ENCODE data around the gene SH3BP4. TPM values are rescaled to one million over a fixed set of nuclear protein-coding genes. Genes with fewer than 3 reads are reported as not detected.

The SH3BP4 gene, protein sequence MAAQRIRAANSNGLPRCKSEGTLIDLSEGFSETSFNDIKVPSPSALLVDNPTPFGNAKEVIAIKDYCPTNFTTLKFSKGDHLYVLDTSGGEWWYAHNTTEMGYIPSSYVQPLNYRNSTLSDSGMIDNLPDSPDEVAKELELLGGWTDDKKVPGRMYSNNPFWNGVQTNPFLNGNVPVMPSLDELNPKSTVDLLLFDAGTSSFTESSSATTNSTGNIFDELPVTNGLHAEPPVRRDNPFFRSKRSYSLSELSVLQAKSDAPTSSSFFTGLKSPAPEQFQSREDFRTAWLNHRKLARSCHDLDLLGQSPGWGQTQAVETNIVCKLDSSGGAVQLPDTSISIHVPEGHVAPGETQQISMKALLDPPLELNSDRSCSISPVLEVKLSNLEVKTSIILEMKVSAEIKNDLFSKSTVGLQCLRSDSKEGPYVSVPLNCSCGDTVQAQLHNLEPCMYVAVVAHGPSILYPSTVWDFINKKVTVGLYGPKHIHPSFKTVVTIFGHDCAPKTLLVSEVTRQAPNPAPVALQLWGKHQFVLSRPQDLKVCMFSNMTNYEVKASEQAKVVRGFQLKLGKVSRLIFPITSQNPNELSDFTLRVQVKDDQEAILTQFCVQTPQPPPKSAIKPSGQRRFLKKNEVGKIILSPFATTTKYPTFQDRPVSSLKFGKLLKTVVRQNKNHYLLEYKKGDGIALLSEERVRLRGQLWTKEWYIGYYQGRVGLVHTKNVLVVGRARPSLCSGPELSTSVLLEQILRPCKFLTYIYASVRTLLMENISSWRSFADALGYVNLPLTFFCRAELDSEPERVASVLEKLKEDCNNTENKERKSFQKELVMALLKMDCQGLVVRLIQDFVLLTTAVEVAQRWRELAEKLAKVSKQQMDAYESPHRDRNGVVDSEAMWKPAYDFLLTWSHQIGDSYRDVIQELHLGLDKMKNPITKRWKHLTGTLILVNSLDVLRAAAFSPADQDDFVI
- 53.3 and 56.4 TPM in 2 replicates for total RNA-seq (2014; rRNA removed; shearing (Covaris generic))

DNA sequence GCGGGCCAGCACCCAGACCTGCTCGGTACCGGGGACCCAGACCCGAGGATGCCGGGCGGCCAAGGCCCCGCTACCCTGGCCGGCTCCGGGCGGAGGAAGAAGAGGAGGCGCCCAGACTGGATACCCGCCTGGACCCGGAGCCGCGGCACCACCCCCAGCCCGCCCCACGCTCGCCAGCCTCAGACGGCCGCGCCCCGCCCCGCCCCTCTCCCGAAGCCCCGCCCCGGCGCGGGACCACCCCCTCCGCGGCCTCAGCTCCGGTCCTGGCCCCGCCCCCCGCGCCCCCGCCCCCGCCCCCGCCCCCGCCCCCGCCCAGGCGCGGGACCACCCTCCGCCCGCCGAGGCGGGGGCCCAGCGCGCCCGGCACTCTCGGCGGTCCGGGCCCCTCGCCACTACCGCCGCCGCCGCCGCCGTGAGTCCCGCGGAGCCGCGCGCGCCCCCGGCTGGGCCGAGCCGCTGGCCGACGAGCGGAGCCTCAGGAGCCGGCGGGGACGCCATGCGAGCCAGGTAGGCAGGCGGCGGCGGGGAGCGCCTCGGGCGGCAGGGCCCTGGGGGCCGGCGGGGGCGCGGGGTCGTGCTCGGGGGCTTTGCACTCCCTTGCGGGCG is at the start of gene SH3BP4:
SH3BP4 (plus strand) TSS at position 354 of the 606 bp plus-strand sequence. CDS start 82,986 bp downstream, outside the sequence.
- peak; percentile 57 for DNase-seq (ENCODE audit: low spot score)

DNA sequence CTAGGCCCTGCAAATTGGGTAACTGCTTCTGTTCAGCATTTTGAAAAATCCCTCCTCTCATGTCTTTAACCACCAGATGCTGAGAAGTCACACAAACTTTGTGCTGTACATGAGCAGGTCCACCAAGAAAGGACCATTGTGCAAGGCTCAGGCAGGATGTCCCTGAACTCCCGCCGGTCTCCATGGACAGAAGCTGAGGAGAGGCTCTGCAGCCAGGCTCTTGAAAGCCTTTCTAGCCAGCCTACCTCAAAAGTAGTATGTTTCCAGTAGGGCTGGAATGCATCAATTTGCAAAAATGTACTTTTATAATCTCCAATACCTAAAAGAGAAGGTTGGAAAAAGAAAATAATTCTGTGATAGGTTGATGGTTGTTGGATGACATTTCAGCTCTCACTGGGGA is 47.0 kb upstream of the SH3BP4 start:
- DNase-seq (ENCODE audit: low spot score) = no peak

DNA sequence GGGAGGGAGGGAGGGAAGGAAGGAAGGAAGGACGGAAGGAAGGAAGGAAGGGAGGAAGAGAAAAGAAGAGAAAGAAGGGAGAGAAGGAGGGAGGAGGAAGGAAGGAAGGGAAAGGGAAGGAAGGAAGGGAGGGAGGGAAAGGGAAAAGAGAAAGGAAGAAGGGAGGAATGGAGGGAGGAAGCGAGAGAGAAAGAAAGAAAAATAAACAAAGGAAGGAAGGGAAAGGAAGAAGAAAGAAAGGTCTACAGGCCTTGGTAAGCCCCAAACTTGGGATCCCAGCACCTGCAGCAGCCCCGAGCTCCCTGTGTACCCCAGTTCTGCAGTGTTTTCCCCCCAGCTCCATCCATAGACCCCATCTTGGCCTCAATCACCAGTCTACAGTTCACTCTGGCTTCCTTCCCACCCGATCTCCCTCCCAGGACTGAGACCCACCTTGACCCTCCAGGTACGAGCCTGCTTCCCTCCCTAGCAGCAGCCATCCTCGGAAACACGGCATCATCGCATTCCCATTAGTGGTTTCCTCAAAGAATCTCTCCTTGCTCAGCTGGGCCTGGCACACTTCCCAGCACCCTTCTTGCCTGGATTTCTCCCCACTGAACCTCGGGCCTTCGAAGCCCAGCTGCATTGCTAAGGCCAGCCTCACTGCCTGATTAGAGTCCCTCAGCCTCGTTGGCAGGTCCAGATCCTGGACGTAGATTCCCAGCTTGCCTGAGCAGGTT is 46.1 kb upstream of the SH3BP4 start:
- DNase-seq (ENCODE audit: low spot score) = peak; percentile 45

DNA sequence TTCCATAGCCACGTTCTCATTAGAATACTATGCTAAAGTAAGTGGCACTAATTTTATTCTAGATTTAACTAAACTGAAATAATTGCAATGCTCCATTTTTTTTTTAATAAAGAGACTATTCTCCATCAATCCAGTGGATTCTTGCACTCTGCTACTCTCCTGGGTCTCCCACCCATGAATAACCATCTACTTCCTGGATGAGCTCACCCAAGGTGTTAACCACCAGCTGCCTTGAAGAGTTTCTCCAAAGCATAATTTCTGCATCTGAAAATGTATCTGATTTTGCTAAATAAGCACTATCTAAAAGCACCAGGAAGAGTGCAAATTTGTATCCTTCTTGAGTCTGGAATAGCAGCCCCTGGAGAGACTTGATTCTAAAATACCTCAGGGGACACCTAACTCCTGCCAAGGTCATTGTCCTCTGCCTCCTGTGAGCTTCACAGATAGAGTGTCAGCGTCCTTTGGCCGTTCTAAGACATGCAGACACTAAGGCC is 41.6 kb upstream of the SH3BP4 start:
- DNase-seq (ENCODE audit: low spot score) = no peak

DNA sequence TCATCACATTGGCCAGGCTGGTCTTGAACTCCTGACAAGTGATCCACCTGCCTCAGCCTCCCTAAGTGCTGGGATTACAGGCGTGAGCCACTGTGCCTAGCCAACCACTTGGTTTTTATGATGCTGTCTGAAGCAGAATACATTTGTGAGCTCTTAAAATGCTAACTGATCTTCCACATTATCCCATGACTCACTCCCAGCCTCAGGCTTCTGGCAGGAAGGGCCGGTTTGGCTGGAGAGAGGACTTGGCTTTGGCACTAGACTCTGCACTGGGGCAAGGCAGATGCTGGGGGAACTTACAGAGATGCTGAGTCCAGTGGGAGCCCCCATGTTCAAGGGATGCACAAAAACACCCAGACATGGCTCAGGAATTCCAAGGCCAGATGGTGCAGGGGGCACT is 40.5 kb upstream of the SH3BP4 start:
- peak; percentile 47 for DNase-seq (ENCODE audit: low spot score)

DNA sequence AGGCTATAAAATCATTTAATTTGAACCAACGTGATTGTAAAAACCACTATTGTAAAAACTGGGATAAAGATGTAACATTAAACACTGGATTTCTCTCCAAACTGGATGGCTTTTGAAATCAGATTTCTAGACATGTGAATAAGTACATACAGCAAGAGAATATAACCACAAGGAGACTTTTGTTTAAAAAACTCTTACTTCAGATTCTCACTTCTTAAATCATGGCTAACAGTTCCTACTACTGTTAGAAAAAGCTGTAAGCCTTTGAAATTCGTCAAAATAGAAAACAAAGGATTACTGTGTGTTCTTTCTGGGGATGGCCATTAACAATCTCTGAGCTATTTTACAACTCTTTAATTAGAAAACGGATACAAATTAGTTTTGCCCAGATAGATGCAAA is 39.4 kb upstream of the SH3BP4 start:
- no peak for DNase-seq (ENCODE audit: low spot score)

DNA sequence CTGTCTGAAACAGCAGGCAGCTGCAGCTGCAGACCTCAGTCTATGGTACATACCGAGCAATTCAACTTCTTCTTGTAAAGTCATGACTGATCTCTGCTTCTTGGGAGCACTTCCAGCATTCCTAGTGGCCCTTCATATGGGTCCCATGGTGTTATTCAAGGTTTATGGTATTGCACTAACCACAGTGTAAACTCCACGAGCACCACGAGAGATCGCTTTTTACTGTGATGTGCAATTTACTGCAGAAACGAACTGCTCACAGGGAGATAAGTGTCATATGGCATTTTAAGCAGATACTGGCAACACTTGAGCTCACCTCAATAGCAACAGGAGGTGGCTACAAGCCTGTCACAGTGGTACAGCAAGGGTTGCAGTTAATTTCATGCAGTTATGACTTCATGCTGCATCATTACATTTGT is 38.6 kb upstream of the SH3BP4 start:
- DNase-seq (ENCODE audit: low spot score) = no peak

DNA sequence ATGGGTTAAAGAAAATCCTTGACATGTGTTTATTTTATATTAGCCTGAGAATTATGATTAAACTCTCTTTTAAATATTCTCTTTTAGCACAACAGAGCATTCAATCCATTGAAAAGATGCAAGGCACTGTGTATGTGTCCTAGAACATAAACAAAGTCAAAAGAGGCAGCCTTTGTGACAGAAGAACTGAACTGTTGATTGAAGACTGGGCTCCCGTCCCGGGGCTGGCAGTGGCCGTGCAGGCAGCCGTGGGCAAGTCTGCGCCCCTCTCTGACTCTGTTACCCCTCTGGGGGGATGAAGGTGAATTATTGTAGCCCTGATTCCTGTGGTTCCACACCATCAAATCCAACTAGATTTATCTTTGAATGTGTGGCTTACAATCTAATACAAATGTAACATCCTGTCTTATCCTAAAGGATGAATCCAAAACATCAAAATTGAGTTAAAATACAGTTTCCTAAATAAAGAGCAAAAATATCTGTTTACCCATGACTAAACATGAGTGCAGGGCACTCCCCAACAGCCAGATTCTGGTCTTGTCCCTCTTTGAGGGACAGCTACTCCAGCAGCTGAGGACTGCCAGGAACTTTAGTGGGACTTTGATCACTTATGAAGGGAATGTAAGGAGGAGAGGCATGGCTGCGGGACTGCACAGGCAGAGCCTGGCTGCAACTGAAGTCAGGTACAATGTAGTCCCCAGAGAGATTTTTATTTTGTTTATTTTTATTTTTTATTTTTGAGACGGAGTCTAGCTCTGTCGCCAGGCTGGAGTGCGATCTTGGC is 37.3 kb upstream of the SH3BP4 start:
- no peak for DNase-seq (ENCODE audit: low spot score)

DNA sequence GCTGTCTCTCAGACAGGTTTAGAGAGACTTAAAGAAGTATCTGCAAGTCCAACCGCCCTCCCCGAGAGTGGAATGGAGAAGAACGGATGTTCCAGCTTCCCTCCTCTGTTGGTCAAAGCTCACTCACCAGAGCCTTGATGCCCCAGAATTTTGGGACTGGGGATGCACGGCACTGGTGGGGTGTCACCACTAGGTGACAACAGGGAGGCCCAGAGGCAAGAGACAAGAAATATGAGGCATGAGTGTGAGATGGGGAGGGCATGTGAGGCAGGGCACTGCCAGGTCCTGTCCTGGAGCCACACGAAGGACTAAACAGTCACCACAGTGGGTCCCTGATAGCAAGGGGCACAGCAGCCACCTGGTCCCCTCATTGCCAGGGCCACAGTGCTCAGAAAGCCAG is 35.1 kb upstream of the SH3BP4 start:
- no peak for DNase-seq (ENCODE audit: low spot score)

DNA sequence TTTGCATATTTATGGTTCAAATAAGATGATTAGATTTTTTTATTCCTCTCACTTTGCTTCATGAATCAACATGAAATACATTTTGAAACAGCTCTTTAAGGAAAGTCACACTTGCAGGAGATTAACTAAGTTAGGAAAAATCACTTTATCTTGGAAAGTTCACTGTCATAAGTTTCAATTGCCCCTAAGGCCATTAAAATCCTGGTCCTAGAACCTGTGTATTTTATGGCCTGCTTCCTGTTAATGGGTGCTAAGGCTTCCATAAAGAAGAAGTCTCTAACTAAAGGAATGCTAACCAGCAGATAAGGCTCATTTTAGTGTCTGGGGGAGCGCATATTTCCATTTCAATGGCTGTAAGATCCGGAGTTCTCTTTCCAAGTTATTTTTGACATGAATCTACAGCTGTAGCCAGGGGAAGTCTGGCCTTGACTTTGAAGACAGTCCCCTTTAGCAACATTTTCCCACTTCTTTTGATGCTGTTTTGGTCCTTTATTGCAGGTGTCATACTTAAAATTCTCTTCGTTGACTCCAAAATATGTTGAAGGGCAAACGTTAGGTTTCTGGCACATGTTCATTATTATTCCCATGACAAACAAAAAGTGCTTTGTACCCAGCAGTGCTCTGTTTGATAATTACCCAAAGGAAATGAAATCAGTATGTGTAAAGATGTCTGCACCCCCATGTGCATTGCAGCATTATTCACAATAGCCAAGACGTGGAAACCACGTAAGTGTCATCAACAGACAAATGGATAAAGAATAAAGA is 34.4 kb upstream of the SH3BP4 start:
- no peak for DNase-seq (ENCODE audit: low spot score)

DNA sequence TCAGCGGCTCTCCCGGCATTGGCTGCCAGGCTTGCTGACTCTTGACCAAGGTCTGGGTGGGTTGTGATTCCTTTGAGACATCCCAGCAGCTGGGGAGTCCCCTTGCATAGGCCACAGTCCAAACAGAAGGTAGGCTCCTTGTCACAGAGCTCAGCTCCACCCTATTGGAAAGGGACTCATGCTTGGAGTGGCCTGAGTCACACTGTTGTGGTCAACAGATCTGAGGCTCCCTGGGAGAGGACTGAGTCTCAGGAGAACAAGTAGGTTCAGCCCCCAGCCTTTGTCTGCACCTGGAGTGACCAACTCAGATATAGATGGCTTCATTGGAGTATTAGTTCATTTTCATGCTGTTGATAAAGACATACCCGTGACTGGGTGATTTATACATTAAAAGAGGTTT is 32.1 kb upstream of the SH3BP4 start:
- DNase-seq (ENCODE audit: low spot score) = peak; percentile 50

DNA sequence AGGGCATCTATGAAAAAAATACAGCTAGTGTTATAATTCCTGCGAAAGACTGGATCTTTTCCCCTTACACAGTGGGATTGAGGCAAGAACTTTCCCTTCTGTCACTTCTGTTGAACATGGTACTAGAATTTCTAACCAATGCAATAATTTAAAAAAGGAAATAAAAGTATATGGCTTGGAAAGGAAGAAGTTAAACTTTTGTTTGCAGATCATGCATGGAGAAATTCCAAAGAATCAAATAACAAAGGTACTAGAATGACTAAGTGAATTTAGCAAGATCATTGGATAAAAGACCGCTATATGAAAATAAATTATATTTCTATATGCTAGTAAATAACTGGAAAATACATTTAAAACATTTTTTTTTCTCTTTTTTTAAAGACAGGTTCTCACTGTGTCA is 31.0 kb upstream of the SH3BP4 start:
- no peak for DNase-seq (ENCODE audit: low spot score)

DNA sequence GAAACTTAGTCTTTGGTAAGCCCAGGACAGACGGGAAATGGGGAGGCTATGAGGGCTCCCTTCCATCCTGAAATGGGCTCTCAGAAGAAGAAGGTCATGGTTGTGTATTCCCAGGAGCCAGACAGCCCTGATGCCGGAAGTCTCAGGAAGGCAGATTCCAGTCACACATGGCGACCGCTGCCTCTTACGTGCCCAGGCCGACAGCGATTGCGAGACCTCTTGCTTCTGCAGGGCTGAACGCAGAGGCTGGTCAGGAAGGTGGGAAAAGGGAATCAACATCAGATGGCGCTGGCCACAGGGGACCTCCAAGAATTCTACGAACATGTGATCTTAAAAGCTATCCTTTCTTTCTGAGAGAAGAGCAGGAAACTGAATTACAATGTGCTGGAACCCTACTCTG is 22.8 kb upstream of the SH3BP4 start:
- DNase-seq (ENCODE audit: low spot score) = no peak

DNA sequence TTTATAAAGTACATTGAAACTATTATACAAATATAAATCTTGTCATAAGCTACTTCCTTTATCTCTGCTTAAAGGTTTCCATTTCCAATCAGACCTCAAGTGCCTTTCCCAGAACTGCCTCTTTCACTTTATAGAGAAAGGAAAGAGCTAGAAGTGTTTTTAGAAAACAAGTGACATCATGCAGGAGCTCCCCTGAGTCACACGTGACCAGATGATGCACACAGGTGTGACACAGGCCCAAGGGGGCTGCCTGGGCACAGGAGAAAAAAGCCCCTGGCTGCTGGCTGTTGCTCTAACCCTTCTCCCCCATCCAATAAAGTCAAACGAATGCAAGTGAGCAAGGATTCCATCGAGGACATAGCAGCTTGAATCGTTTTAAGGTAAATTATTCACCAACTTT is 21.4 kb upstream of the SH3BP4 start:
- no peak for DNase-seq (ENCODE audit: low spot score)

DNA sequence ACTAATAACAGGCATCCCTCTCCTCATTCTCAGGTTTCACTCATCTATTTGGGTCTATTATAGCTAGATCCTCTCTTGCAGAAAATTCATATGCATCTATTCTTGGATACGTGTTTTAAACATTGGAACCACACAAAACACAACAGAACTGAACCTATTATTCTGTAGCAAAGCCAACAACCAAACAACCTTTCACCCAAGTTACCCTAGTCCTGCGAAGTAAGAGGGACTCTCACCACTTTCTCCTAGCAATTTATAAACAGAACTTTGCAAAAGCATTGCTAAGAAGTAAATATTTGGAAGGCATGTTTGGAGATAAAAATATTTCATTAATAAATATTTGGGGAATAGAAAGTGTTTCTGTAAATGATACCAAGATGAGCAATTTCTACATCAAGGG is 20.4 kb upstream of the SH3BP4 start:
- no peak for DNase-seq (ENCODE audit: low spot score)

DNA sequence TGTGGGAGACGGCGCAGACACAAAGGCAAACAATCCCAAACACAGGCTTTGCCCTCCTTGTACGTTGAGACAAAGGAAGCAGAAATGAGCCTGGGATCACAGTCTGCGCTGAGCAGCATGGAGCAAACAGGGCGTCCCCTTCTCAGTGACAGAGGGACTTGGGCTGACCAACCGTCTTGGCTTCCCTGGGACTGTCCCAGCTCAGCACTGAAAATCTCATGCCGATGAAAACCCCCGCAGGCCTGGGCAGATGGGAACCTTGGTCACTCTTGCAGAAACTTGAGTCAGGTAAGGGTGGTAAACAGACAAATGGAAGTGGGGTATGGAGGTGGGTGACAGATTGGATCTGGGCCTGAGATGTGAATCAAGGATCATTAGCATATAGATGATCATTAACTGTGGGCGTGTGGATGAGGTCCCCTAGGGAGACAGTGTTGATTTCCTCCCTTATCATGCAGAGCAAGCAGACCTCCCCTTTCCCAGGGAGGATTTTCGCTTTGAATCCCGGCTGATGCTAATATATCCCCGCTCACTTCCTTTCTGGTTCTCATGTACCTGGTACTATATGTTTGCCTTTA is 19.1 kb upstream of the SH3BP4 start:
- DNase-seq (ENCODE audit: low spot score) = no peak

DNA sequence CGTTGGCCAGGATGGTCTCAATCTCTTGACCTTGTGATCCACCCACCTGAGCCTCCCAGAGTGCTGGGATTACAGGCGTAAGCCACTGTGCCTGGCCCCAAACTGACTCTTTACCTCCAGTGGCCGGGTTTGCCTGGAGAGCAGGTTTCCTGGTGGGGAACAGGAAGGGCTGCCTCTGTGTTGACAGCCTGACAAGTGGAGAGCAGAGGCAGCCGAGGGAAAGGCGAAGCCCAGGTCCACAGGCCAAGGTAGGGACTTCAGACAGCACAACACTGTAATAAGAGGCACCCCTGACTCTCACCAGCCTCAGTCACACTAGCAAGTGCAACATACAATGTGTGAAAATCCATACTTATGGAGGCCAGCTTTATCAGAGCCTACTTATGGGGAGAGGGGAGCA is 16.5 kb upstream of the SH3BP4 start:
- no peak for DNase-seq (ENCODE audit: low spot score)

DNA sequence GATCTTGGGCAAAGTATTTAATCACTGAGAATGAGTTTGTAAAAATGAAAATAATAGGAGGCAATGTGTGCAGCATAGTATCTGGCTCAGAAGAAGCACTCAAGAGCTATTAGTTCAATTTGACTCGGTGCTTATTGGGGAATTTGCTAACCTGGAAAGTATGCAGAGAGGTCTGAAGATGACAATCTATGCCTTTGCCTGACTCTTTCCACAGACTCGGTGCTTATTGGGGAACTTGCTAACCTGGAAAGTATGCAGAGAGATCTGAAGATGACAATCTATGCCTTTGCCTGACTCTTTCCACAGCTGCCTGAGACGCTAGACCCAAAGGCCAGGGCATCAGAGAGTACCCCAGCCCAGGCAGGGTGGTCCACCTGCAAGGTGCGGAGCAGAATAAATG is 12.2 kb upstream of the SH3BP4 start:
- no peak for DNase-seq (ENCODE audit: low spot score)

DNA sequence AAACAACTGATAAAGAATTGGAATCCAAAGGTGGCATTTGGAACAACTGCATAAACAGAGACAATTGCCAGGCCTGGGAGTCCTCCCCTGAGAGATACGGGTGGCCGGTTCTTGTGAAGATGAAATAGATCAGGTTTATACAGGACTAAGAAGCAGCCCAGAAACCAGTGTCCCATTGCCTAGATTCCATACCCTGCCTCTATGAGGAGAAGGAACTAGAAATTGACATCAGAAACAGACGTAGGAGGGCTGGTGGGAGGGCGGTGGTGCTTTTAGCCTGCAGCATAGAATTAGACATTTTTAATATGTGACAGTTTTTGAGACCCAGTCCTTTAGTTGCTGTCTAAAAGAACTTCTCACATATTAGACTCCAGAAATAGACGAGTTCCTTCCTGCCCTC is 11.8 kb upstream of the SH3BP4 start:
- no peak for DNase-seq (ENCODE audit: low spot score)

DNA sequence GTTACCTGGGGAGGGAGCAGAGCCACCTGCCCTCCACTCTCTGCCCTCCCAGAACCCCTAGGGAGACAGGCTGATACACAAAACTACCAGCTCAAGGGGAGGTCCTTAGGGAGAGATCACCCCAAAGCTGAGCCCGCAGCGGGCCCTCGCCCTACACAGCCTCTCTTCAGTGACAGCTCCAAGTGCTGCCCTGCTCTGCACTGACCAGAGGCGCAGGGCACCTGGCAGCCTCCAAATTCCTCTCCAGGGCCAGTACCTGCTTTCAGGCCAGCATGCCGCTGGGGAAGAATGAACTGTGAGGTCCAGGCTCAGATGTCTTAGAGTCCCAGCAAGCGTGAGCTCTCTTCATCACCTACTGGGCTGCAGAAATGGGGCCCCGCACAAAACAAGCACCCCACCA is 11.3 kb upstream of the SH3BP4 start:
- no peak for DNase-seq (ENCODE audit: low spot score)

Data from A172 (cell line).